GM12891 (cell line): ENCODE results near the gene PIP5K1B.

Source experiments
- POLR2A ChIP-seq: IDR thresholded peaks from 2 replicates; pipeline ENCODE4 v1.6.1; 2011; ENCODE audit warnings: low read depth, low read length, control low read depth
- POLR2AphosphoS5 ChIP-seq: IDR thresholded peaks from 2 replicates; pipeline ENCODE4 v1.6.1; 2011; ENCODE audit warnings: low read depth, low read length, control low read depth

DNA sequence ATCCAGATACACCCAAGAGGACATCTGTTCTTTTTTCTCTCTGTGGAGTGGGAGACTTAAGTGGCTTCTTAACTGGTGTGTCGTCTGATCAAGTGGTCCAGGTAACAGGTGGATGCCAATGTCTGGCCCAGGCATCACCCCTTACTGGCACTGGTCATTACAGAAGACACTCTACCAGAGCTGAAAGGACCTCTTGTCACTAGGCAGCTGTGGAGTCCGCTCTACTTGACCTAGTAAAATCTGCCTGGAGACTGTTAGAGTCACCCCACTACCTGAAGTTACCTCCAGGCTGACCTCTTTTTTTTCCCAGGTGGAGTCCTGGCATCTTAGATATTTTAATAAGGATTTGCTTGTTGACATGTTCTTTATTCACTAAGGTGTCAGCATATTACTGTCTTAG, 353.1 kb downstream of the PIP5K1B start:
- TF ChIP-seq POLR2AphosphoS5 (no peak), POLR2A (no peak)
